CD4-positive, alpha-beta T cell treated with Interferon gamma for 1 hour (primary cell): ENCODE measurements around the gene SWI5.

Source experiments
- DNase-seq: peaks from one replicate; pipeline ENCODE4 v3.0.0-alpha.2; 2020

Gene SWI5

DNA sequence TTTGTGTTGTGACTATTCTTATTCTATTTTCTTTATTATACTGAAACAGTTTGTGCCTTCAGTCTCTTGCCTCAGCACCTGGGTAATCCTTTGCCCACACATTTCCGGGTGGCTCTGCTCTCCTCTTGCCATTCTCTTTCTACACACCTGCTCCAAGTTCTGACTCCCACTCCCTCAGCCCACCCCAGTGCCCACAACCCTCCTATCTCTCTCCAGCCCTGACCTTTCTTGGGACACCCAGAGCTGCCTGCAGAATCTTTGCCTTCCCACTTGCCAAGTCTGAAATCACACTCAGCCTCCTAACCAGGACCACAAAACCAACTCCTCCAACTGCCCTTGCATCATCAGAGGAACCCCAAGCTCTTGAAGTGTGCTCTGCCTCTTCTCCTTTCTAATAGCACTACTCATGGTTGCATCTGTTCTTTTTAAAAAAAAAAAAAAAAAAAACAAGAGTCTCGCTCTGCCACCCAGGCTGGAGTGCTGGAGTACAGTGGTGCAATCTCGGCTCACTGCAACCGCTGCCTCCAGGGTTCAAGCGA is 4.1 kb downstream of the SWI5 start:
- no peak for DNase-seq

GRCh38 chr9:128282500-128282899 is 6.4 kb downstream of the SWI5 start:
- DNase-seq = no peak

- no peak for DNase-seq
These were observed 9.1 kb downstream of the SWI5 start for GRCh38 chr9:128285033-128285784.

DNA sequence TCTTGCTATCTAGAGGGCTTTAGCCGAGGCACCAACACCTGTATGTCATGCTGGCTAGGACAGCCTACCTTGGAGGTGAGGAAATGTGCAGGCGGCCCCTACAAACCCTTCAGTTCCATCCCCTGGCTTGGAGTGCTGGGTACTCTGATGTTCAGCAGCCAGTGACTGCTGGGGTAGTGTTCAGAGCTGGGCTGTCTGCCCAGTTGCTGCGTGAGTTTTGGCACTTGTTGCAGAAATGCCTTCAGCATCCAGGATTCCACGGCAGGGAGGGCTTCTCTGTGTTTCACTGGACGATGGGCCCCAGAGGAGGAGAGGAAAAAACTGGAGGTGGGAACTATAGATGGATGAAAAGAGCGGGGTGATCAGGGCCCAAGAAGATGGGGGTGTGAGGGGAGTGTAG is 10.4 kb downstream of the SWI5 start:
- no peak for DNase-seq

DNA sequence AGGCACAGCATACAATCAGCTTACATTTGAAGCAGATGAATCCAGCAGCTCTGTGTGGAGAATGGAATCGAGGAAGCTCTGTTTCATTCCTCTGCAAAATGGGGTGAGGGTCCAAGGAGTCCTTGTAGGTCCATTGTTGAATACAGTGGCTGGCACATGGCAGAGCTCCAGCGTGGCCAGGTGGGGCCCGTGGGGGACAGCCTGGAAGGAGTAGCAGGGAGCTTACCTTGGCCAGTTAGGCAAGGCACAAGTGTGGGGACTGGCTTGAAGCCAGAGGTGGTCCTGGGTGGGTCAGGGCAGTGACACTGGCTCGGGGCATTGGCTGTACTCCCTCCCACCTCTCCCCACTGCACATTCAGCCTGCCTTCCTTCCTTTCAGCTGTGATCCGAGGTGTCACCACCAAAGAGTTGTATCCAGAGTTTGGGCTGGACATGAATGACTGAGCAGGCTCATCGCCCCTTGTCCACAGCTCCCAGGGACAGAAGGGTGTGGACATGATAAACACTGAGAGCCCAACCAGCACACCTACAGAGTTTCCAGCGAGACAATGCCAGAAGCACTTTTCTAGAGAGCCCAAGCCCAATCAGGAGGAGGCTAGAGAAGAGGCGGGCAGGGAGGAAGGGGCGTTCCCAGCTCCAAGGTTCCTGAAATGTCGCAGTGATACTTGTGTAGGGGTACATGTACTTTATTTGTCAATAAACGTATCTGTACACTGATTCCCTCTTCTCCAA is 12.4 kb downstream of the SWI5 start:
- no peak for DNase-seq

DNA sequence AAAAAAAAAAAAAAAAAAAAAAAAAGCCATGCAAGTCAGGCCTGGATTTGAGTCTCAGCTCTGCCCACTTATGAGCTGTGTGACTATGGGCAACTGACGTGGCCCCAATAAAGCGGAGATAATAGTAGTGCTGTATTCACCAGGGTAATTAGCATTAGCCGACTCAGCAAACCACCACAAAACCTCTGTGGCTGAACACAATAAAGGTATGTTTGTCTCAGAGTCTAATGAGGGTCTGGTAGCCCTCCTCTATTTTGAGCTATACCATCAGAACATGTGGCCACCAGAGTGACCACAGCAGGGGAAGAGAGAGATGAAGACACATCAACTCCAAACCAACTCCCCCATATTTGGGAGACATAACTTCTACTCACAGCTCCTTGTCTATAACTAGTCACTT is 15.9 kb downstream of the SWI5 start:
- DNase-seq = no peak

DNA sequence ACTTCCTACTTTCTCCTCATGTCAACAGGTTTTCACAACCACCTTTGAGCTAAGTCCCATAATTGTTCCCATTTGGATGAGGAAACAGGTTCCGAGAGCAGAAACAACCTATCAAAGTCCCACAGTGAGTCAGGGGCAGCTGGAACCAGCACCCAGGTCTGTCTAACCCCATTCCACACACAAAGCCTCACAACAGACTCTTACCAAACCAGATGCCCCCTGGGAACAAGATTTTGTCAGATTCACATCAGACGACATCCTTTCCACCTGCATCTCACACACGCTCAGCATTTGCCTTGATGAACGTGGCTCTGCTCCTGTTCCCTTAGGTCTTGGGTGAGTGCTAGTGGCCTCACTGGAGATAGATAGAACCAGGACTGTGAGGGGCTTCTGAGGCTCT is 17.0 kb downstream of the SWI5 start:
- DNase-seq = no peak

- DNase-seq = no peak
These were observed 18.1 kb downstream of the SWI5 start for GRCh38 chr9:128294142-128294541.

DNA sequence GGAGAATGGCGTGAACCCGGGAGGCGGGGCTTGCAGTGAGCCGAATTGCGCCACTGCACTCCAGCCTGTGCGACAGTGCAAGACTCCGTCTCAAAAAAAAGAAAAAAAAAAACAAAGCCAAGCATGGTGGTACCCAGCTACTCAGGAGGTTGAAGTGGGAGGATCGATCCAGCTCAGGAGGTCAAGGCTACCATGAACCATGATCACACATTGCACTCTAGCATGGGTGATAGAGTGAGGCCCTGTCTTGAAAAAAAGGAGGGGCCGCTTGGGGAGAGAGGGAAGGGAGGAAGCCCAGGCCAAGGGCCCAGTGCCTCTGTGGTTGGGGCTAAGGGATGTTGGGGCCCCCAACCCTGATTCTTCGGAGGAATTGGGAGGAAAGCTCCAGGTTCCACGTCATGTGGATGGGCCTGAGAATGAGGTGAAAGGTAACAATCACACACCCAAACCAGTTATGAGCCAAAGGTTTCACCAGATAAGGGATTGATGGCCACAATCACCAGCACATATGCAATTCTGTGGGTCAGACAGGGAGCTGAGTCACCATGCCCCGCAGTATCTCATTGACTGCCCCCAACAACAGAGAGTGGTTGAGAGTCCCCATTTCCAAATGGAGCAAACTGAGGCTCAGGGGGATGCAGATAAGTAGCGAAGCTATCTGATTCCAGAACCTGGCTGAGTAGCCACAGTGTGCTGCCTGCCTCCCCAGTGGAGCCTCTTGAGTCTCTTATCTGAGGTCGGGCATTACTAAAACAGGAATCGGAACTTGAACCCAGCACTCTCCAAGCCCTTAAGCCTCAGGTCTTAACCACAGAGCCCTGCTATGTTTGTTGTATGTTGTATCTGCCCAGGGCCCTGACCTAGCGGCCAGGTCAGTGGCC is 20.5 kb downstream of the SWI5 start:
- DNase-seq = no peak

- no peak for DNase-seq
These were observed 21.2 kb downstream of the SWI5 start for GRCh38 chr9:128297221-128297773.

- DNase-seq = no peak
These were observed 22.7 kb downstream of the SWI5 start for GRCh38 chr9:128298535-128299482.

DNA sequence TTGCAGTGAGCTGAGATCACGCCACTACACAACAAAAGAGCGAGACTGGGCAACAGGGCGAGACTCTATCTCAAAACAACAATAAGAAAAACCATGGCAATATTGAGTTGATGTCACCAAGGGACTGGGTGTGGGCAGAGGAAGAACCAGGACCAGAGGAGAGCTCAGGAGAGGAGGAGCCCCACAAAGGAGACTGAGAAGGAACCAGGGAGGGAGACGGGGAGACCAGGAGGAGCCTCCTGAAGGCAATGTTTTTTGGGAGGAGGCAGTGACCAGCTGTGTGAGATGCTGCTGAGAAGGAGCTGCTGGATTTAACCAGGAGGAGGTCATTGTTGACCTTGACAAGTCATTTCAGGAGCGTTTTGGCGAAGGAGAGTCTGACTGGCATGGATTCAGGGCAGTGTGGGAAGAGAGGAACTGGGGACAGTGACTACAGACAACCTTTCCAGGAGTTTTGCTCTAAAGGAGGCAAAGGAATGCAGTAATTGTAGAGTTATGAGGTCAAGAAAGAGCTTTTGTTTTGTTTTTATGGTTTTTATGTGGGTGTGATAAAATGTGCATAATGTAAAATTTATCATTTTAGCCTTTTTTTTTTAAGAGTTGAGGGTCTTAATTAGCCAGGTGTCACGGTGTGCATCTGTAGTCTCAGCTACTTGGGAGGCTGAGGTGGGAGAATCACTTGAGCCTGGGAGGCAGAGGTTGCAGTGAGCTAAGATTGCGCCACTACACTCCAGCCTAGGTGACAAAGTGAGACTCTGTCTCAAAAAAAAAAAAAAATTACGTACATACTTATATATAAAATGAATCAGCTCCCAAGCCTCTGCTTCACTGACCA is 28.3 kb downstream of the SWI5 start:
- no peak for DNase-seq

- DNase-seq = no peak
These were observed 28.9 kb downstream of the SWI5 start for GRCh38 chr9:128304971-128305288.

DNA sequence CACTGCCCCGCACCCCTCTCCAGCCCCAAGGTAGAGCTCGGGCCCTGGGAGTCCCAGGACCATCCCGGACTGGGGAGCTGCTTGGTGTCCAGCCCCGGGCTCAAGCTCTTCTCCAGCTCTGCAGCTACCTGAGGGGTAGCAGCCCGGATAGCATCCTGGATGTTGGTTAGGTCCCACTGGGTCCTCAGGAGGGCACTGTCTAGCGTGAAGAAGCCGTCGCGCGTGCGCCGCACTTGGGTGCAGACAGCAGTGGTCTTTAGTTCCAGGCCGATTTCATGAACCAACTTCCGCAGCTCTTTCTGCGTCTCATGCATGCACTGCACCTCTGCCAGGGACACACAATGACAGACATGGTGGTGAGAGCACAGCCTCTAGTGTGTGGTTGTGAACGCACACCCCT is 33.5 kb downstream of the SWI5 start:
- no peak for DNase-seq

- no peak for DNase-seq
These were observed 34.4 kb downstream of the SWI5 start for GRCh38 chr9:128310461-128310860.

- no peak for DNase-seq
These were observed 38.6 kb downstream of the SWI5 start for GRCh38 chr9:128314697-128315096.

- no peak for DNase-seq
These were observed 40.3 kb downstream of the SWI5 start for GRCh38 chr9:128316421-128316820.

- DNase-seq = no peak
These were observed 41.6 kb downstream of the SWI5 start for GRCh38 chr9:128317629-128318028.

- DNase-seq = no peak
These were observed 45.3 kb downstream of the SWI5 start for GRCh38 chr9:128321343-128321742.

- no peak for DNase-seq
These were observed 45.9 kb downstream of the SWI5 start for GRCh38 chr9:128321879-128322403.
